GM23248 (cell line): Measurements from ENCODE around the gene RSF1. TPM values are rescaled to one million over a fixed set of nuclear protein-coding genes. Genes with fewer than 3 reads are reported as not detected.

ENCODE experiments used
- DNase-seq: peaks from one replicate; pipeline ENCODE4 v3.0.0-alpha.2; 2015
- H2AFZ ChIP-seq: fragments of 200-600 bp; sonication (generic); 2 replicates; pipeline ENCODE4 v1.6.1; 2016; ENCODE audit warnings: antibody characterized with exemption
- H3F3A ChIP-seq: fragments of 200-600 bp; sonication (generic); 2 replicates; pipeline ENCODE4 v1.6.1; 2016; ENCODE audit warnings: mild to moderate bottlenecking, antibody characterized with exemption, mixed run types; ENCODE audit not compliant: insufficient read depth
- H3K27ac ChIP-seq: fragments of 200-600 bp; sonication (generic); 2 replicates; pipeline ENCODE4 v1.5.1; 2016; ENCODE audit warnings: mild to moderate bottlenecking
- H3K27me3 ChIP-seq: fragments of 200-600 bp; sonication (generic); replicated peaks from 2 replicates; pipeline ENCODE4 v1.6.1; 2016; ENCODE audit warnings: mild to moderate bottlenecking; ENCODE audit not compliant: insufficient read depth
- H3K36me3 ChIP-seq: fragments of 200-600 bp; sonication (generic); 2 replicates; pipeline ENCODE4 v1.6.1; 2016; ENCODE audit warnings: low read depth, mild to moderate bottlenecking
- H3K4me1 ChIP-seq: fragments of 200-600 bp; sonication (generic); 2 replicates; pipeline ENCODE4 v1.6.1; 2016; ENCODE audit warnings: mild to moderate bottlenecking; ENCODE audit not compliant: insufficient read depth
- H3K4me2 ChIP-seq: fragments of 200-600 bp; sonication (generic); one replicate; pipeline ENCODE4 v1.6.1; 2016; ENCODE audit warnings: mild to moderate bottlenecking; ENCODE audit not compliant: unreplicated experiment
- H3K4me3 ChIP-seq: fragments of 200-600 bp; sonication (generic); 2 replicates; pipeline ENCODE4 v1.5.1; 2016; ENCODE audit warnings: mild to moderate bottlenecking
- H3K79me2 ChIP-seq: fragments of 200-600 bp; sonication (generic); 2 replicates; pipeline ENCODE4 v1.6.1; 2016; ENCODE audit warnings: mild to moderate bottlenecking; ENCODE audit not compliant: insufficient read depth
- H3K9ac ChIP-seq: fragments of 200-600 bp; sonication (generic); 2 replicates; pipeline ENCODE4 v1.6.1; 2016; ENCODE audit warnings: mild to moderate bottlenecking
- H3K9me2 ChIP-seq: fragments of 200-600 bp; sonication (generic); 2 replicates; pipeline ENCODE4 v1.6.1; 2016; ENCODE audit warnings: mixed run types, mild to moderate bottlenecking, moderate library complexity; ENCODE audit not compliant: insufficient read depth
- H3K9me3 ChIP-seq: fragments of 200-600 bp; sonication (generic); one replicate; pipeline ENCODE4 v1.6.1; 2017; ENCODE audit warnings: low read depth
- H4K20me1 ChIP-seq: fragments of 200-600 bp; sonication (generic); 2 replicates; pipeline ENCODE4 v1.6.0; 2016; ENCODE audit not compliant: insufficient read depth
- EZH2 ChIP-seq: fragments of 200-600 bp; sonication (generic); IDR thresholded peaks from 2 replicates; pipeline ENCODE4 v1.6.1; 2018; ENCODE audit warnings: antibody characterized with exemption, mild to moderate bottlenecking; ENCODE audit not compliant: insufficient read depth, poor library complexity, severe bottlenecking
- EZH2phosphoT487 ChIP-seq: fragments of 200-600 bp; sonication (generic); IDR thresholded peaks from 2 replicates; pipeline ENCODE4 v1.6.1; 2018; ENCODE audit warnings: antibody characterized with exemption, moderate library complexity, mild to moderate bottlenecking, low read depth; ENCODE audit not compliant: insufficient read depth
- WGBS, 2 experiments: methylation state at CpG; one replicate each; pipeline ENCODE4 v1.1.6; 2015 to 2017; ENCODE audit warnings: low lambda C conversion rate in 2 of 2, low coverage in 1 of 2; ENCODE audit errors: missing lambda C conversion rate in 2 of 2; 5-methylcytosine and 5-hydroxymethylcytosine counted together
- in situ Hi-C: fragments of 300-500 bp; cut with MboI; formaldehyde crosslinking; loops from 2 replicates; pipeline ENCODE4 v1.15.0; 2020
- polyA plus RNA-seq: library from polyadenylated mRNA; unstranded; fragments of >200 nt; fragmentation: Nextera tagmentation; extraction: Ambion mirVana; gene quantifications from 2 replicates; pipeline ENCODE4 v1.2.1, GENCODE V29; 2016
- small RNA-seq: library from RNA; depleted of rRNA; stranded (forward); fragments of <200 nt; gene quantifications from one replicate; pipeline ENCODE3, GENCODE V24; 2014; ENCODE audit warnings: low read depth, low replicate concordance
- total RNA-seq: library from RNA; depleted of rRNA; stranded (reverse); fragments of >200 nt; shearing (Covaris generic); gene quantifications from 2 replicates; pipeline ENCODE4 v1.2.3, GENCODE V29; 2014; rRNA removed

RSF1 gene
- total and polyA plus RNA-seq, 2 experiments from 2014 or later: 39.0 to 48.2 TPM

GRCh38 chr11:77619576-77620198, 200.8 kb downstream of the RSF1 start:
- no peaks in the 10 kb centered on the region for H3K9me2 ChIP-seq
- TF ChIP-seq EZH2: no peak
- TF ChIP-seq EZH2phosphoT487: no peak
- WGBS, 2 experiments: 78 to 83% methylated on average over 3 of the region's 3 CpGs
- H3K27me3 ChIP-seq: no peaks in the 10 kb centered on the region
- no peak overlapping the region for H3K4me3 ChIP-seq
- H2AFZ ChIP-seq: no peak overlapping the region
- peaks cover 13% of the 10 kb centered on the region for H3K4me1 ChIP-seq
- H3K4me2 ChIP-seq: no peak overlapping the region
- DNase-seq: peak; percentile 58
- peaks cover 15% of the 10 kb centered on the region; the same call in 1 of the 2 replicates for H3F3A ChIP-seq
- H3K79me2 ChIP-seq: no peaks in the 10 kb centered on the region
- no peak overlapping the region for H3K9ac ChIP-seq
- no peaks in the 10 kb centered on the region for H4K20me1 ChIP-seq
- H3K9me3 ChIP-seq: no peaks in the 10 kb centered on the region
- peaks cover 42% of the 10 kb centered on the region for H3K36me3 ChIP-seq
- in situ Hi-C loops: loop anchor here (10.0 kb wide), 1 partner anchor 425 kb away; no protein-coding TSS in a partner anchor
- H3K27ac ChIP-seq: no peak overlapping the region

DNA sequence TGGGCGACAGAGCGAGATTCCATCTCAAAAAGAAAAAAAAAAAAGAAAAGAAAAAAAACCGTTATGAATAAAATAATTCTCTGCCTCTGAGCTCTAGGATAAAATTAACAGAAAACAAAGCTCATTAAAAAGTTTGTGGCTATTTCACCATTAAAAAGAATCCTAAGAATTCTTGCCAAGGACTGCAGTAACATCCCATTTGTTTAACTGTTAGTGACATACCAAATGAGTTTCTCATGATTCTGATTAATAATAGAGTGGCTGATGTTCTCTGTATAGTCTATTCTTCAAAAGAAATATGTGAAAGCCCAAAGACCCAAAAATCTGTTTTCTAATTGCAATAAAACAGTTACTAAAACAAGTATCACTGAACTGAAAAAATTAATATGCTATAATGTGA, 202.6 kb downstream of the RSF1 start:
- no peaks in the 10 kb centered on the region for H3K9me3 ChIP-seq
- no peaks in the 10 kb centered on the region for H4K20me1 ChIP-seq
- H3K4me3 ChIP-seq: no peak overlapping the region
- H3F3A ChIP-seq: peaks cover 15% of the 10 kb centered on the region; the same call in 1 of the 2 replicates
- H3K9ac ChIP-seq: no peak overlapping the region
- WGBS, 2 experiments: 65% methylated on average over 3 of the region's 3 CpGs
- no peak for TF ChIP-seq EZH2
- TF ChIP-seq EZH2phosphoT487: no peak
- peaks cover 35% of the 10 kb centered on the region for H3K36me3 ChIP-seq
- H3K27ac ChIP-seq: no peak overlapping the region
- H3K9me2 ChIP-seq: no peaks in the 10 kb centered on the region
- peaks cover 13% of the 10 kb centered on the region for H3K4me1 ChIP-seq
- in situ Hi-C loops: loop anchor here (10.0 kb wide), 1 partner anchor 423 kb away; no protein-coding TSS in a partner anchor
- no peak overlapping the region for H2AFZ ChIP-seq
- H3K4me2 ChIP-seq: peak overlapping the region; percentile 5
- no peaks in the 10 kb centered on the region for H3K79me2 ChIP-seq
- DNase-seq: peak; percentile 49
- no peaks in the 10 kb centered on the region for H3K27me3 ChIP-seq

GRCh38 chr11:77611921-77612320, 208.6 kb downstream of the RSF1 start:
- no peaks in the 10 kb centered on the region for H3K4me1 ChIP-seq
- H4K20me1 ChIP-seq: no peaks in the 10 kb centered on the region
- peaks cover 21% of the 10 kb centered on the region for H3K36me3 ChIP-seq
- no peak overlapping the region for H2AFZ ChIP-seq
- no peaks in the 10 kb centered on the region for H3K9me3 ChIP-seq
- no peaks in the 10 kb centered on the region for H3K27me3 ChIP-seq
- TF ChIP-seq EZH2phosphoT487 (no peak), EZH2 (no peak)
- H3K9me2 ChIP-seq: no peaks in the 10 kb centered on the region
- DNase-seq: no peak
- no peaks in the 10 kb centered on the region for H3K79me2 ChIP-seq
- no peak overlapping the region for H3K9ac ChIP-seq
- in situ Hi-C loops: loop anchor here (10.0 kb wide), 1 partner anchor 417 kb away; no protein-coding TSS in a partner anchor
- no peak overlapping the region for H3K4me2 ChIP-seq
- no peak overlapping the region for H3K4me3 ChIP-seq
- no peak overlapping the region for H3K27ac ChIP-seq
- H3F3A ChIP-seq: no peaks in the 10 kb centered on the region

Small RNA genes within 50 kb of the gene (small RNA-seq; reads per million reads assigned to genes)
- gene RF00019: not detected

Other genes starting within 250 kb of the RSF1 start
- gene AQP11, start 230.8 kb downstream of the RSF1 start, total RNA-seq: 0.43 and 2.9 TPM in 2 replicates
- 0.80 and 1.1 TPM in 2 replicates for gene AQP11, start 230.8 kb downstream of the RSF1 start, polyA plus RNA-seq
- gene CLNS1A, start 182.9 kb downstream of the RSF1 start, total RNA-seq: 101 and 123 TPM in 2 replicates
- 97.3 and 97.4 TPM in 2 replicates for gene CLNS1A, start 182.9 kb downstream of the RSF1 start, polyA plus RNA-seq
- 7.3 and 8.5 TPM in 2 replicates for gene AAMDC, start 422 bp upstream of the RSF1 start, total RNA-seq
- 55.2 and 56.3 TPM in 2 replicates for gene AAMDC, start 422 bp upstream of the RSF1 start, polyA plus RNA-seq
- gene INTS4, start 173.9 kb upstream of the RSF1 start, total RNA-seq: 27.3 and 29.3 TPM in 2 replicates
- 25.8 and 27.0 TPM in 2 replicates for gene INTS4, start 173.9 kb upstream of the RSF1 start, polyA plus RNA-seq
- 0.63 and 1.4 TPM in 2 replicates for gene KCTD14, start 202.6 kb upstream of the RSF1 start, total RNA-seq
- gene KCTD14, start 202.6 kb upstream of the RSF1 start, polyA plus RNA-seq: 0.85 and 1.0 TPM in 2 replicates
- not detected in 2 replicates for gene THRSP, start 243.1 kb upstream of the RSF1 start, total RNA-seq
- gene THRSP, start 243.1 kb upstream of the RSF1 start, polyA plus RNA-seq: not detected in 2 replicates